Loucy (cell line): ENCODE data around the gene RARB.

ENCODE experiments used
- H2AFZ ChIP-seq: fragments of 200-600 bp; sonication (generic); 2 replicates; pipeline ENCODE4 v1.6.0; 2016; ENCODE audit warnings: antibody characterized with exemption, mild to moderate bottlenecking, low read length, moderate library complexity
- H3F3A ChIP-seq: fragments of 200-600 bp; 2 replicates; pipeline ENCODE4 v1.6.0; 2016; ENCODE audit warnings: antibody characterized with exemption, low read depth, mild to moderate bottlenecking
- H3K27me3 ChIP-seq: fragments of 200-600 bp; sonication (generic); 2 replicates; pipeline ENCODE4 v1.6.1; 2014; ENCODE audit warnings: low read length, mild to moderate bottlenecking; ENCODE audit not compliant: insufficient read depth, poor library complexity, severe bottlenecking
- H3K36me3 ChIP-seq: fragments of 200-600 bp; sonication (generic); 2 replicates; pipeline ENCODE4 v1.6.1; 2016; ENCODE audit warnings: low read length; ENCODE audit not compliant: insufficient read depth
- H3K4me1 ChIP-seq: fragments of 200-600 bp; sonication (generic); 2 replicates; pipeline ENCODE4 v1.5.1; 2014; ENCODE audit warnings: low read length, mild to moderate bottlenecking; ENCODE audit not compliant: insufficient read depth, poor library complexity, severe bottlenecking
- H3K4me2 ChIP-seq: fragments of 200-600 bp; sonication (generic); 2 replicates; pipeline ENCODE4 v1.6.0; 2014; ENCODE audit warnings: antibody characterized with exemption, low read length, low read depth, mild to moderate bottlenecking; ENCODE audit not compliant: poor library complexity, severe bottlenecking
- H3K4me3 ChIP-seq: fragments of 200-600 bp; sonication (generic); 2 replicates; pipeline ENCODE4 v1.5.1; 2014; ENCODE audit warnings: low read length, mild to moderate bottlenecking, mixed read lengths; ENCODE audit not compliant: poor library complexity, severe bottlenecking
- H3K79me2 ChIP-seq: fragments of 200-600 bp; sonication (generic); 2 replicates; pipeline ENCODE4 v1.6.1; 2014; ENCODE audit warnings: low read length; ENCODE audit not compliant: insufficient read depth
- H3K9ac ChIP-seq: fragments of 200-600 bp; sonication (generic); 2 replicates; pipeline ENCODE4 v1.6.0; 2014; ENCODE audit warnings: mild to moderate bottlenecking, low read depth, low read length, moderate library complexity; ENCODE audit not compliant: poor library complexity, severe bottlenecking
- H3K9me2 ChIP-seq: fragments of 200-600 bp; sonication (generic); replicated peaks from 2 replicates; pipeline ENCODE4 v1.6.1; 2016; ENCODE audit warnings: low read depth, low read length, mixed read lengths
- H3K9me3 ChIP-seq: fragments of 200-600 bp; sonication (generic); 2 replicates; pipeline ENCODE4 v1.6.1; 2014; ENCODE audit warnings: mild to moderate bottlenecking, antibody characterized with exemption, low read length, low read depth; ENCODE audit not compliant: insufficient read depth
- H4K20me1 ChIP-seq: fragments of 200-600 bp; sonication (generic); 2 replicates; pipeline ENCODE4 v1.6.0; 2014; ENCODE audit warnings: antibody characterized with exemption, low read length, mild to moderate bottlenecking; ENCODE audit not compliant: insufficient read depth, poor library complexity, severe bottlenecking
- EZH2phosphoT487 ChIP-seq: fragments of 200-600 bp; IDR thresholded peaks from 2 replicates; pipeline ENCODE4 v1.6.1; 2018; ENCODE audit warnings: antibody characterized with exemption, mild to moderate bottlenecking, moderate library complexity, borderline replicate concordance
- TF ChIP-seq, protein P1 (sequence below): fragments of 200-600 bp; sonication (generic); conservative IDR thresholded peaks from 2 replicates; pipeline ENCODE4 v1.5.1; 2014; ENCODE audit warnings: mild to moderate bottlenecking, antibody characterized with exemption, low read length

Gene RARB

GRCh38 chr3:25493786-25494185 is 65.7 kb downstream of the RARB start:
- H3K79me2 ChIP-seq = no peaks in the 10 kb centered on the region
- no peak overlapping the region for H3K9ac ChIP-seq
- H2AFZ ChIP-seq = no peak overlapping the region

DNA sequence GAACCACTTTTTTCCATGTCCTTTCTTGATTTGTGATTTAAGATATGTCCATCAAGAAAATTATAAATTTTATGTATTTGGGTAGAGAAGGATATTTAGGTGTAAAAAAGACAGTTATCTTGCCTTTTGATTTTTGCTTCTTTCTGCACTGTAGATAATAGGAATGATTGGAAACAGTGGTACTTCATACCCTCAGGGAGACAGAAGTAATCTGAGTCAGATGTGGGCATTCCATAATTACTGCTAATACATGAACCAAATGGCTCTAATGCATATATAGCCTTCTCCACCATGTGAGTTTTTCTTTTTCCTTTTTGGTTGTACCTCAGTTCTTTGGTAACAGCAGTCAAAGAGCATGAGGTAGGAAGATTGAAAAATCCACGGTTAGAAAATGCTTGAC is 67.2 kb downstream of the RARB start:
- H3K4me1 ChIP-seq = no peaks in the 10 kb centered on the region
- H3K9me2 ChIP-seq = no peaks in the 10 kb centered on the region
- no peaks in the 10 kb centered on the region for H4K20me1 ChIP-seq
- H3F3A ChIP-seq = no peaks in the 10 kb centered on the region
- no peak overlapping the region for H3K4me2 ChIP-seq
- no peak overlapping the region for H3K4me3 ChIP-seq
- no peak overlapping the region for H3K9ac ChIP-seq
- no peaks in the 10 kb centered on the region for H3K27me3 ChIP-seq
- H2AFZ ChIP-seq = no peak overlapping the region
- no peaks in the 10 kb centered on the region for H3K79me2 ChIP-seq
- peaks cover 3% of the 10 kb centered on the region; the same call in 1 of the 2 replicates for H3K9me3 ChIP-seq
- TF ChIP-seq EZH2phosphoT487 = no peak
- TF ChIP-seq, protein P1, sequence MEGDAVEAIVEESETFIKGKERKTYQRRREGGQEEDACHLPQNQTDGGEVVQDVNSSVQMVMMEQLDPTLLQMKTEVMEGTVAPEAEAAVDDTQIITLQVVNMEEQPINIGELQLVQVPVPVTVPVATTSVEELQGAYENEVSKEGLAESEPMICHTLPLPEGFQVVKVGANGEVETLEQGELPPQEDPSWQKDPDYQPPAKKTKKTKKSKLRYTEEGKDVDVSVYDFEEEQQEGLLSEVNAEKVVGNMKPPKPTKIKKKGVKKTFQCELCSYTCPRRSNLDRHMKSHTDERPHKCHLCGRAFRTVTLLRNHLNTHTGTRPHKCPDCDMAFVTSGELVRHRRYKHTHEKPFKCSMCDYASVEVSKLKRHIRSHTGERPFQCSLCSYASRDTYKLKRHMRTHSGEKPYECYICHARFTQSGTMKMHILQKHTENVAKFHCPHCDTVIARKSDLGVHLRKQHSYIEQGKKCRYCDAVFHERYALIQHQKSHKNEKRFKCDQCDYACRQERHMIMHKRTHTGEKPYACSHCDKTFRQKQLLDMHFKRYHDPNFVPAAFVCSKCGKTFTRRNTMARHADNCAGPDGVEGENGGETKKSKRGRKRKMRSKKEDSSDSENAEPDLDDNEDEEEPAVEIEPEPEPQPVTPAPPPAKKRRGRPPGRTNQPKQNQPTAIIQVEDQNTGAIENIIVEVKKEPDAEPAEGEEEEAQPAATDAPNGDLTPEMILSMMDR = no peak
- no peaks in the 10 kb centered on the region for H3K36me3 ChIP-seq

More at GRCh38 chr3:25493786-25494185, 65.7 kb downstream of the RARB start:
- TF ChIP-seq EZH2phosphoT487 = no peak
- TF ChIP-seq, protein P1 = no peak
- no peaks in the 10 kb centered on the region for H3K9me2 ChIP-seq
- no peak overlapping the region for H3K4me2 ChIP-seq
- H3K27me3 ChIP-seq = no peaks in the 10 kb centered on the region
- H3F3A ChIP-seq = no peaks in the 10 kb centered on the region
- no peaks in the 10 kb centered on the region for H3K4me1 ChIP-seq
- no peaks in the 10 kb centered on the region for H4K20me1 ChIP-seq
- peaks cover 3% of the 10 kb centered on the region; the same call in 1 of the 2 replicates for H3K9me3 ChIP-seq
- H3K36me3 ChIP-seq = no peaks in the 10 kb centered on the region
- H3K4me3 ChIP-seq = no peak overlapping the region

- Histone ChIP-seq H3K4me2 (no peak overlapping the region), H3K9me3 (peaks cover 3% of the 10 kb centered on the region; the same call in 1 of the 2 replicates), H4K20me1 (no peaks in the 10 kb centered on the region), H3F3A (no peaks in the 10 kb centered on the region), H3K4me3 (no peak overlapping the region), H2AFZ (no peak overlapping the region), H3K4me1 (no peaks in the 10 kb centered on the region), H3K9me2 (no peaks in the 10 kb centered on the region), H3K27me3 (no peaks in the 10 kb centered on the region), H3K79me2 (no peaks in the 10 kb centered on the region), H3K36me3 (no peaks in the 10 kb centered on the region), H3K9ac (no peak overlapping the region)
- TF ChIP-seq, protein P1 = no peak
- TF ChIP-seq EZH2phosphoT487 = no peak
These were observed 67.7 kb downstream of the RARB start for GRCh38 chr3:25495726-25496253.
